Esophagus muscularis mucosa (tissue), 4 donors: Measurements from ENCODE around the gene STK40.

Experiments used
- EP300 ChIP-seq: sonication (generic); formaldehyde crosslinking; IDR thresholded peaks from one replicate; pipeline ENCODE4 v1.6.1; 2017; ENCODE audit warnings: antibody characterized with exemption
- POLR2A ChIP-seq: fragments of 450-650 bp; IDR thresholded peaks from one replicate; pipeline ENCODE4 v1.6.1; 2017; ENCODE audit warnings: antibody characterized with exemption, moderate library complexity, mild to moderate bottlenecking, low read depth
- POLR2AphosphoS5 ChIP-seq, 2 donors: sonication (generic); formaldehyde crosslinking; IDR thresholded peaks; one replicate each; pipeline ENCODE4 v1.6.1; 2017; ENCODE audit warnings: antibody characterized with exemption in 2 of 2
- TF ChIP-seq, protein P1 (sequence below), 3 experiments: fragments of 200-600 bp in 2 of 3; fragments of 450-650 bp in 1 of 3; sonication (generic) in 2 of 3; IDR thresholded peaks; one replicate each; pipeline ENCODE4 v1.5.1; 2017 to 2019; ENCODE audit warnings: antibody characterized with exemption in 3 of 3, mild to moderate bottlenecking in 2 of 3, moderate library complexity in 1 of 3

DNA sequence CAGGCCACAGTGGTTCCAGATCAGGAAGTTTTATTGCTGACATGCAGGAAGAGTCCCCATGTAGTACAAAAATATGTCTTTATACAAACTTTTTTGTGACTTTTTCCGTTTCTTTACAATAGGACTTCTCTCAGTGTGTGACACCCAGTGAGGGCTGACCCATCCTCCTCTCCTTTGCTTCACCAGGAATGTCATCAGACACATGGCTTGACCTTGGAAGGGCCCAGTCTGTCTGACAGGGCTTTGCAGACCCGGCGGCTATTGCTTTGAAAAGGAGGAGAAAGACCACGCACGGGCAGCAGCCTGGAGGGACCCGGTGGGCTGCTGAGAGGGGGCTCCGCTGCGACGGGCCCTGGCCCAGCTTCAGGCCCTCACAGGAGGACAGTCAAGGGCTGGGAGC lies 46.1 kb downstream of the STK40 start:
- TF ChIP-seq, protein P1, sequence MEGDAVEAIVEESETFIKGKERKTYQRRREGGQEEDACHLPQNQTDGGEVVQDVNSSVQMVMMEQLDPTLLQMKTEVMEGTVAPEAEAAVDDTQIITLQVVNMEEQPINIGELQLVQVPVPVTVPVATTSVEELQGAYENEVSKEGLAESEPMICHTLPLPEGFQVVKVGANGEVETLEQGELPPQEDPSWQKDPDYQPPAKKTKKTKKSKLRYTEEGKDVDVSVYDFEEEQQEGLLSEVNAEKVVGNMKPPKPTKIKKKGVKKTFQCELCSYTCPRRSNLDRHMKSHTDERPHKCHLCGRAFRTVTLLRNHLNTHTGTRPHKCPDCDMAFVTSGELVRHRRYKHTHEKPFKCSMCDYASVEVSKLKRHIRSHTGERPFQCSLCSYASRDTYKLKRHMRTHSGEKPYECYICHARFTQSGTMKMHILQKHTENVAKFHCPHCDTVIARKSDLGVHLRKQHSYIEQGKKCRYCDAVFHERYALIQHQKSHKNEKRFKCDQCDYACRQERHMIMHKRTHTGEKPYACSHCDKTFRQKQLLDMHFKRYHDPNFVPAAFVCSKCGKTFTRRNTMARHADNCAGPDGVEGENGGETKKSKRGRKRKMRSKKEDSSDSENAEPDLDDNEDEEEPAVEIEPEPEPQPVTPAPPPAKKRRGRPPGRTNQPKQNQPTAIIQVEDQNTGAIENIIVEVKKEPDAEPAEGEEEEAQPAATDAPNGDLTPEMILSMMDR (IDR thresholded peaks at IDR 0.05) = no peak
- no peak for TF ChIP-seq POLR2AphosphoS5 (IDR thresholded peaks at IDR 0.05)
- TF ChIP-seq POLR2A = no peak
- TF ChIP-seq EP300 = no peak
